Stimulated activated CD4-positive, alpha-beta T cell treated with anti-CD3 and anti-CD28 coated beads, Interleukin-1b, Interleukin-23, amount 100 ng/mL, for 1 hour (primary cell): ENCODE measurements around the gene PPP1R1A.

Experiments used
- DNase-seq, 2 donors: peaks; one replicate each; pipeline ENCODE4 v3.0.0-alpha.2; 2020; ENCODE audit warnings: low read depth in 2 of 2

The PPP1R1A gene

DNA sequence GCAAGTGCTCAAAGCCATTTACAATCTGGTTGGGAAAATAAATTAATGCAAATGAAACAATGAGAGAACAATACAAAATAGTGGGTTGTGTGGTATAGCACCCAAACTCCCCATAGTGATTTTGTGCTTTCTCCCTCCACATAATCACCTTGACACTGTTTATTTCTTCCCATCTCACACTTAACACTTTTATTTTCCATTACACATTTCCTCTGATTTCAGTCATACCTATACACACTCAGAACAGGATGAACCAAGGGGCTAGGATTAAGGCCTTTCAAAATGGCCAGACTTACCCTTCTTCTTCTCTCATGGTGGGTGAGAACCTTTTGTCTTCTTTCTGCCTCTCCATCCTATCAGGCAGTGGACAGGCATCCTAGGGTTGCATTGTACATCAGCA is 53.0 kb downstream of the PPP1R1A start:
- no peak for DNase-seq

DNA sequence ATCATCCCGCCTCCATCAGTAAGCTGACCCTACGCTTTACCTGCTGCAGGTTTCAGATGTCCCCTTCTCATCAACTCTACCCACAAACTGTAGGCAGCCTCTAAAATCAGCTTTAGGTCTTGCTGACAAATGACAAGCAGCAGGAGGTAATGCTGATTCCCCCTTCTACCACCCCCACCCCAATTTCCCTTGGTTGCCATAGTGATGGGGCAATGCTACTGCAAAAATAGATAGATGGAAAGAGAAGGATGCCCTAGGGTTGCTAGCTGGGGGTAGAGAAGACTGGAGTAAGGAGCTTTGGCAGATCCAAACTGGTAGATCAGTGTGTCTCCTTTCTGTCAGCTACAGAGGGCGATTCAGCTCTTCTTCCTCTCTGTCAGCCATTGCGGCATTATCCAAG is 58.9 kb downstream of the PPP1R1A start:
- no peak for DNase-seq
